HUES48 (cell line): Measurements from ENCODE around the gene MYO1C.

ENCODE experiments used
- H3K27ac ChIP-seq: one replicate; pipeline ENCODE4 v1.7.0; 2013; ENCODE audit warnings: low read depth, low read length, inconsistent platforms
- H3K27me3 ChIP-seq: 2 replicates; pipeline ENCODE4 v1.6.1; 2013; ENCODE audit warnings: mild to moderate bottlenecking, low read length; ENCODE audit not compliant: control insufficient read depth, insufficient read depth
- H3K36me3 ChIP-seq: 2 replicates; pipeline ENCODE4 v1.6.1; 2013; ENCODE audit warnings: low read length; ENCODE audit not compliant: control insufficient read depth, insufficient read depth
- H3K4me1 ChIP-seq: 2 replicates; pipeline ENCODE4 v1.6.1; 2013; ENCODE audit warnings: mild to moderate bottlenecking, low read length; ENCODE audit not compliant: control insufficient read depth, insufficient read depth
- H3K4me3 ChIP-seq: 2 replicates; pipeline ENCODE4 v1.5.1; 2013; ENCODE audit warnings: mild to moderate bottlenecking, low read depth, low read length
- H3K9ac ChIP-seq: 2 replicates; pipeline ENCODE4 v1.6.1; 2013; ENCODE audit warnings: mild to moderate bottlenecking, low read depth, low read length, moderate library complexity
- H3K9me3 ChIP-seq: 2 replicates; pipeline ENCODE4 v1.6.1; 2013; ENCODE audit warnings: low read length; ENCODE audit not compliant: control insufficient read depth, insufficient read depth

The MYO1C gene

GRCh38 chr17:1470755-1471462 is 21.6 kb downstream of the MYO1C start:
- no peaks in the 10 kb centered on the region; the same call in 1 of the 2 replicates for H3K4me1 ChIP-seq
- peaks cover 34% of the 10 kb centered on the region for H3K36me3 ChIP-seq

DNA sequence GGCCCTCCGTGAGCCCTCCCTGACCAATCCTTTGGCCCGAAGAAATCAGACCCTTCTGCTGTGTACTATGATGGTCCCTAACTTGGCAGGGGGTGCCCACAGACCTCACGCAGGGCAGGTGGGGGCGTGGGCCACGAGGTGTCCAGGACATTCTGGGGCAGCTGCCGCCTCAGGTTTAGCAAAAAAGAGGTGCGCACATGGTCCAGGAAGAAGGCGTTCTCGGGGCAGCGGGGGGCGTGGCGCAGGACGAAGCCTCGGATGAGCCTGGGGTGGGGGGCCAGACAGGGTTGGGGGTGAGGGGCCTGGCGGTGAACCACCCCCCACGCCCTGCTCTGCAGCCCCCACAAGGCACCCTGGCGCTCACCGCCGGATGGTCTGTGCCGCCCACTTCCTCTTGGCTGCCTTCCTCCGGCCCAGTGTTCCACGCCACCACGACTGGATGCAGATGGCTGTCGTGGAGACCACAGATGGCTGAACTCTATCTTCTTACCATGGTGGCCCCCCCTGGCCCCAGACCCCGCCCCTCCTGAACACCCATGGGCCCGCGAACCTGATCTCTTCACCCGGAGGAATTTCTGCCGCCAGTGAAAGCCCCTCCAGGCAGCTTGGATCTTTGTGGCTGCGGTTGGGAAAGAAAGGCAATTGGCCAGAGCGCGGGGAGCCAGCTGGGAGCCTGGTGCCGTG is 22.3 kb downstream of the MYO1C start:
- H3K9ac ChIP-seq: no peak overlapping the region
- no peaks in the 10 kb centered on the region for H3K27me3 ChIP-seq
- no peaks in the 10 kb centered on the region for H3K9me3 ChIP-seq
- no peak overlapping the region for H3K4me3 ChIP-seq
- H3K36me3 ChIP-seq: peaks cover 38% of the 10 kb centered on the region
- H3K27ac ChIP-seq: no peak overlapping the region
- no peaks in the 10 kb centered on the region; the same call in 1 of the 2 replicates for H3K4me1 ChIP-seq

More at GRCh38 chr17:1470755-1471462, 21.6 kb downstream of the MYO1C start:
- H3K27me3 ChIP-seq: no peaks in the 10 kb centered on the region
- H3K9ac ChIP-seq: no peak overlapping the region
- no peak overlapping the region for H3K27ac ChIP-seq
- no peak overlapping the region for H3K4me3 ChIP-seq
- H3K9me3 ChIP-seq: no peaks in the 10 kb centered on the region

- H3K9me3 ChIP-seq: no peaks in the 10 kb centered on the region
- H3K9ac ChIP-seq: no peak overlapping the region
- peaks cover 37% of the 10 kb centered on the region for H3K36me3 ChIP-seq
- no peak overlapping the region for H3K4me3 ChIP-seq
- H3K27me3 ChIP-seq: no peaks in the 10 kb centered on the region
- H3K27ac ChIP-seq: no peak overlapping the region
- H3K4me1 ChIP-seq: no peaks in the 10 kb centered on the region; the same call in 1 of the 2 replicates
These were observed 23.1 kb downstream of the MYO1C start for GRCh38 chr17:1469231-1469852.

GRCh38 chr17:1467898-1468492 is 24.5 kb downstream of the MYO1C start:
- Histone ChIP-seq H3K27me3 (no peaks in the 10 kb centered on the region), H3K9ac (no peak overlapping the region), H3K36me3 (peaks cover 37% of the 10 kb centered on the region), H3K4me3 (no peak overlapping the region), H3K27ac (no peak overlapping the region), H3K9me3 (no peaks in the 10 kb centered on the region), H3K4me1 (no peaks in the 10 kb centered on the region; the same call in 1 of the 2 replicates)

GRCh38 chr17:1467258-1467657 is 25.2 kb downstream of the MYO1C start:
- no peaks in the 10 kb centered on the region for H3K9me3 ChIP-seq
- H3K4me3 ChIP-seq: no peak overlapping the region
- H3K4me1 ChIP-seq: no peaks in the 10 kb centered on the region; the same call in 1 of the 2 replicates
- H3K27ac ChIP-seq: no peak overlapping the region
- H3K36me3 ChIP-seq: peaks cover 34% of the 10 kb centered on the region
- H3K27me3 ChIP-seq: no peaks in the 10 kb centered on the region
- H3K9ac ChIP-seq: no peak overlapping the region

GRCh38 chr17:1464186-1464585 is 28.3 kb downstream of the MYO1C start:
- Histone ChIP-seq H3K9me3 (no peaks in the 10 kb centered on the region), H3K27ac (no peak overlapping the region), H3K36me3 (peaks cover 28% of the 10 kb centered on the region), H3K27me3 (no peaks in the 10 kb centered on the region), H3K9ac (no peak overlapping the region), H3K4me3 (no peak overlapping the region), H3K4me1 (no peaks in the 10 kb centered on the region)

DNA sequence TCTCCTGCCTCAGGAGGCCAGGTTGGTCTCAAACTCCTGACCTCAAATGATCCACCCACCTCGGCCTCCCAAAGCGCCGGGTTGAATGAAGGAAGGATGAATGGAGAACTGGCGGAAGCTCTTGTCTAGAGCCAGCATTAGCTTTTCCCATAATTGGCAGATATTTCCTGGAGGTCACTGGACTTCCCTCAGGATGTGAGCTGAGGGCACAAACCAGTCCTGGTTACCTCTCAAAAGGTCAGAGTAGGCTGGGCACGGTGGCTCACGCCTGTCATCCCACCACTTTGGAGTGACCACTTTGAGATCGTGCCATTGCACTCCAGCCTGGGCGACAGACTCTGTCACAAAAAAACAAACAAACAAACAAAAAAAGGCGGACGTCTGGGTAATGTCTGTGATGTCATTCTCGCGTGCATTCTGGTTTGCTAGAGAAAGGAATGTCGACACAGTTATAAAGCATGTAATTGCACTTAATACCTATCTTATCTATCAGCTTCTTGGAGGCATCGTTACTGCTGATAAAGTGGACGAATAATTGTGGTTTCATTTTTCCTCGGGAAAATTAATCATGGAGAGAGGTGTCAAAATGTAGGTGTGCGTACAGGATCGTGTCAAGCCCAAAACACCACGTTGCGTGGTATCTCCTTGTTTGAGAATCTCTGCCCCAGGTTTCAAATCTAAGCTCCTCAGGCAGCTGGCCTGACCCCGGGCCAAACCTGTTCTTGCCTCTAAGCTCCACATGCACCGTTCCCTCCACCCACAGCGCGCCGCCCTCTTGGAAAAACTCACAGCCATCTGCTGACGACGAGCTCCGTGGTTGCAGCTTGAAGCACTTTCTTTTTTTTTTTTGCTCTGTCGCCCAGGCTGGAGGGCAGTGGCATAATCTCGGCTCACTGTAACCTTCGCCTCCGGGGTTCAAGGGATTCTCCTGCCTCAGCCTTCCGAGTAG is 30.0 kb downstream of the MYO1C start:
- Histone ChIP-seq H3K36me3 (peaks cover 17% of the 10 kb centered on the region), H3K4me3 (no peak overlapping the region), H3K27me3 (no peaks in the 10 kb centered on the region), H3K27ac (no peak overlapping the region), H3K9me3 (no peaks in the 10 kb centered on the region), H3K9ac (no peak overlapping the region), H3K4me1 (no peaks in the 10 kb centered on the region)

DNA sequence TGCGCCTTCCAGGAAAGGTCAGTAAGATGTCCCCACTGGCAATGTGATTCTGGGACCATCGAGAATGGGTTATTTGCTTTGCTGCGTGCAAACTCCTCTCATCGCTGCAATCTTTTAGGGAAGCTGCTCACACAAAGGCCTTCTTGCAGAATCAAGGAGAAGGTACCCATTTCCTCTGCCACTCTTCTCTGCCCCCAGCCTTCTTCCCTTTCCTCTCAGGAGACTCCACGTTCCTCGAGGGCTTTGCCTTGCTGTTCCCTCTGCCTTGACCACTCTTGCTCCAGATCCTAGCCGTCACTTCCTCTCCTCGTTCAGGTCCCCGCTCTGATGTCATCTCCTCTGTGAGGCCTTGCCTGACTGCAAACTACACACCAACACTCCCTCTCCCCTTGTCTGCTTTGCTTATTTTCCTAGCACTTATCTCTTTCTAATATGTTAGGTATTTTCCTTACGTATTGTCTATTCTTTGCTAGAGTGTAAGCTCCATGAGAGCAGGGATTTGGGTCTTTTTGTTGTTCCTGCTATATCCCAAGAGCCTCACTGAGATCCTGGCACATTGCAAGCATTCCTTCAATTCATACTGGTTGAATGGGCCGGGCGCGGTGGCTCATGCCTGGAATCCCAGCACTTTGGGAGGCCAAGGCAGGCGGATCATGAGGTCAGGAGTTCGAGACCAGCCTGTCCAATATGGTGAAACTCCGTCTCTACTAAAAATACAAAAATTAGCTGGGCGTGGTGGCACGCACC is 31.1 kb downstream of the MYO1C start:
- H3K9me3 ChIP-seq: no peaks in the 10 kb centered on the region
- no peaks in the 10 kb centered on the region for H3K27me3 ChIP-seq
- H3K36me3 ChIP-seq: peaks cover 12% of the 10 kb centered on the region
- no peak overlapping the region for H3K9ac ChIP-seq
- no peaks in the 10 kb centered on the region for H3K4me1 ChIP-seq
- H3K27ac ChIP-seq: no peak overlapping the region
- no peak overlapping the region for H3K4me3 ChIP-seq

DNA sequence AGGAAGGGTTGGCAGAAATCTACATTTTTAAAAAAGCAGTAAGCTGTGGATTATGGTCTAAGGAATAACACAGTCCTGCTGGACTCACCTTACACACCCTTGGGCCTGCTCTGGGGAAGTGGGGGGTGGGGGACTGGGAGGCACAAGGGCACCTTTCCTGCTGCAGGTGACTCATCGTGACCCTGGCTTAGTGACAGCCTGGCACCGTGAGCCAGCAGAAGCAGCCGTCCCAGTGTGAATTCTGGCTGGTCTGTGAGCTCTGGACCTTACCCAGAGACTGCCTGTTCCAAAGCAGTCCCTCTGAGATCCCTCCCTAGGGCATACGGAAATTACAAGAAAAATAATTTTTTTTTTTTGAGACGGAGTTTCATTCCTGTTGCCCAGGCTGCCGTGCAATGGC is 32.3 kb downstream of the MYO1C start:
- Histone ChIP-seq H3K4me1 (no peaks in the 10 kb centered on the region), H3K9ac (no peak overlapping the region), H3K9me3 (no peaks in the 10 kb centered on the region), H3K36me3 (peaks cover 3% of the 10 kb centered on the region), H3K27me3 (no peaks in the 10 kb centered on the region), H3K4me3 (no peak overlapping the region), H3K27ac (no peak overlapping the region)
